CD4-positive, alpha-beta T cell (primary cell): ENCODE results near the gene UBAC2. TPM values are rescaled to one million over a fixed set of nuclear protein-coding genes. Genes with fewer than 3 reads are reported as not detected.

Source experiments
- ATAC-seq: fragments of 200-7000 bp; cut with Tn5 transposase; one replicate; pipeline ENCODE4 v1.10.0; 2022; ENCODE audit warnings: mild to moderate bottlenecking; ENCODE audit not compliant: poor library complexity
- CTCF ChIA-PET: fragments of 350-600 bp; sonication (Branson Sonifier 250); formaldehyde crosslinking; loops from one replicate; lab custom pipeline; 2021; ENCODE audit warnings: antibody characterized with exemption, inconsistent platforms; lab: Charles Lee
- POLR2A ChIA-PET: fragments of 350-600 bp; sonication (Branson Sonifier 250); formaldehyde crosslinking; loops from one replicate; lab custom pipeline; 2021; ENCODE audit warnings: antibody characterized with exemption, inconsistent platforms; lab: Charles Lee
- DNase-seq, 14 experiments: peaks; one replicate each; pipeline ENCODE4 v3.0.0-alpha.2; 2013 to 2020; ENCODE audit warnings: mixed read lengths in 2 of 14
- H3K27ac ChIP-seq, 2 donors: one replicate each; pipeline versions ENCODE4 v1.5.1 to v1.7.0; 2013; ENCODE audit warnings: low read length in 2 of 2, low read depth in 1 of 2, mild to moderate bottlenecking in 1 of 2
- H3K27me3 ChIP-seq, 2 experiments: 1 replicate in 1 of 2; 2 replicates in 1 of 2; pipeline versions ENCODE4 v1.6.1 to v1.7.0; 2013; ENCODE audit warnings: low read length in 2 of 2, control low read depth in 1 of 2, mild to moderate bottlenecking in 1 of 2, moderate library complexity in 1 of 2; ENCODE audit not compliant: insufficient read depth in 2 of 2, control insufficient read depth in 1 of 2
- H3K36me3 ChIP-seq: one replicate; pipeline ENCODE4 v1.6.1; 2013; ENCODE audit warnings: low read length, control low read depth; ENCODE audit not compliant: insufficient read depth
- H3K4me1 ChIP-seq: one replicate; pipeline ENCODE4 v1.6.1; 2013; ENCODE audit warnings: low read length, control low read depth; ENCODE audit not compliant: insufficient read depth
- H3K4me3 ChIP-seq: one replicate; pipeline ENCODE4 v1.5.1; 2013; ENCODE audit warnings: mild to moderate bottlenecking, low read length, moderate library complexity
- H3K9me3 ChIP-seq, 2 experiments: 1 replicate in 1 of 2; 2 replicates in 1 of 2; pipeline versions ENCODE4 v1.6.1 to v1.7.0; 2013; ENCODE audit warnings: low read length in 2 of 2, mild to moderate bottlenecking in 2 of 2, control low read depth in 1 of 2, moderate library complexity in 1 of 2; ENCODE audit not compliant: control insufficient read depth in 1 of 2, insufficient read depth in 1 of 2
- H3K27ac Mint-ChIP-seq: one replicate; pipeline ENCODE4 v1.8.0; 2020; ENCODE audit warnings: mixed read lengths
- H3K27me3 Mint-ChIP-seq: one replicate; pipeline ENCODE4 v1.8.0; 2021; ENCODE audit warnings: mixed read lengths
- H3K36me3 Mint-ChIP-seq: one replicate; pipeline ENCODE4 v1.8.0; 2021; ENCODE audit warnings: low read depth, mixed read lengths
- H3K4me1 Mint-ChIP-seq: one replicate; pipeline ENCODE4 v1.8.0; 2021; ENCODE audit warnings: low read depth, mixed read lengths
- H3K4me3 Mint-ChIP-seq: one replicate; pipeline ENCODE4 v1.8.0; 2020; ENCODE audit warnings: mild to moderate bottlenecking, mixed read lengths
- H3K9me3 Mint-ChIP-seq: one replicate; pipeline ENCODE4 v1.8.0; 2020; ENCODE audit warnings: mixed read lengths
- intact Hi-C, 2 experiments: fragments of 100-400 bp; cut with DNase I in 1 of 2; cut with micrococcal nuclease in 1 of 2; formaldehyde crosslinking; loops; one replicate each; pipeline versions ENCODE4 v1.15.1 to v1.9.0; 2023 to 2025; cut with DNase I, micrococcal nuclease
- total RNA-seq, 174 experiments: library from RNA in 2 of 174; stranded (reverse) in 2 of 174; gene quantifications; one replicate each; pipeline ENCODE4 v1.2.3 and lab custom pipeline; 2021 to 2026
- TF ChIP-seq, protein P1 (sequence below): fragments of 200-600 bp; IDR thresholded peaks from one replicate; pipeline ENCODE4 v1.8.0; 2022; ENCODE audit warnings: antibody characterized with exemption, mild to moderate bottlenecking

The UBAC2 gene
- total RNA-seq, 2 experiments from 2014 or later, result 59.8 to 67.4 TPM

DNA sequence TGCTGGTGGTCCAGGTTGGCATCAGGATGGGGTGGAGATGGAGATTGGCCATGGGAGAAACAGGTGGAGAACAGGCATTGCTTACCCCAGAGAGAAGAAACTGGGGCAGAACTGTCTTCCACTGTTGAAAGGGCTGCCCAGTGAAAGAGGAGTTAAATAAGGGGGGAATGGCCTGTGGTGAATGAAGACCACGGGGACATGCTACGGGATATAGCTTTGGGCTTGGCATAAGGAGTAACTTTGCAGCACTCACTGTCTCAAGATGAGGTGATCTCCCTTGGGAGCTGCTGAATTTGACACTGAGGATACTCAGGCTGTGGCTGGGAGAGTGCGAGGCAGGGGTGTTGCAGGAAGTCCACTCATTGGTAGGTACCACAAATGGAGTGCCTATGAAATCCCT, 68.2 kb downstream of the UBAC2 start:
- Mint-ChIP-seq H3K4me1 (peaks cover 76% of the 10 kb centered on the region), H3K27ac (peak overlapping the region; percentile 79), H3K9me3 (peaks cover 2% of the 10 kb centered on the region), H3K36me3 (peaks cover 46% of the 10 kb centered on the region), H3K27me3 (no peaks in the 10 kb centered on the region), H3K4me3 (peak overlapping the region; percentile 13)
- DNase-seq (no peak), ATAC-seq (no peak)
- Histone ChIP-seq H3K4me3 (no peak overlapping the region), H3K9me3 (peaks cover 4 to 5% of the 10 kb centered on the region in 2 experiments), H3K27me3 (no peaks in the 10 kb centered on the region), H3K4me1 (peaks cover 34% of the 10 kb centered on the region), H3K27ac (no peak overlapping the region), H3K36me3 (peaks cover 40% of the 10 kb centered on the region)
- intact Hi-C loops, result loop anchor here (1.0 to 10.0 kb wide), 5 partner anchors 115 to 336 kb away; partner anchors contain the start of genes CLYBL (in 1 of the 2) and TM9SF2 (in 1 of the 2)
- TF ChIP-seq, protein P1, sequence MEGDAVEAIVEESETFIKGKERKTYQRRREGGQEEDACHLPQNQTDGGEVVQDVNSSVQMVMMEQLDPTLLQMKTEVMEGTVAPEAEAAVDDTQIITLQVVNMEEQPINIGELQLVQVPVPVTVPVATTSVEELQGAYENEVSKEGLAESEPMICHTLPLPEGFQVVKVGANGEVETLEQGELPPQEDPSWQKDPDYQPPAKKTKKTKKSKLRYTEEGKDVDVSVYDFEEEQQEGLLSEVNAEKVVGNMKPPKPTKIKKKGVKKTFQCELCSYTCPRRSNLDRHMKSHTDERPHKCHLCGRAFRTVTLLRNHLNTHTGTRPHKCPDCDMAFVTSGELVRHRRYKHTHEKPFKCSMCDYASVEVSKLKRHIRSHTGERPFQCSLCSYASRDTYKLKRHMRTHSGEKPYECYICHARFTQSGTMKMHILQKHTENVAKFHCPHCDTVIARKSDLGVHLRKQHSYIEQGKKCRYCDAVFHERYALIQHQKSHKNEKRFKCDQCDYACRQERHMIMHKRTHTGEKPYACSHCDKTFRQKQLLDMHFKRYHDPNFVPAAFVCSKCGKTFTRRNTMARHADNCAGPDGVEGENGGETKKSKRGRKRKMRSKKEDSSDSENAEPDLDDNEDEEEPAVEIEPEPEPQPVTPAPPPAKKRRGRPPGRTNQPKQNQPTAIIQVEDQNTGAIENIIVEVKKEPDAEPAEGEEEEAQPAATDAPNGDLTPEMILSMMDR, result no peak
- POLR2A ChIA-PET, result interaction anchor here (0.8 to 5.5 kb wide), 15 partner anchors 17 to 166 kb away, joined by 3 to 55 read pairs (median 9); partner anchors contain the start of gene UBAC2
- CTCF ChIA-PET, result interaction anchor here (1.4 to 10.4 kb wide), 19 partner anchors 11 to 170 kb away, joined by 3 to 189 read pairs (median 9); partner anchors contain the start of genes GPR18, GPR183 and UBAC2

DNA sequence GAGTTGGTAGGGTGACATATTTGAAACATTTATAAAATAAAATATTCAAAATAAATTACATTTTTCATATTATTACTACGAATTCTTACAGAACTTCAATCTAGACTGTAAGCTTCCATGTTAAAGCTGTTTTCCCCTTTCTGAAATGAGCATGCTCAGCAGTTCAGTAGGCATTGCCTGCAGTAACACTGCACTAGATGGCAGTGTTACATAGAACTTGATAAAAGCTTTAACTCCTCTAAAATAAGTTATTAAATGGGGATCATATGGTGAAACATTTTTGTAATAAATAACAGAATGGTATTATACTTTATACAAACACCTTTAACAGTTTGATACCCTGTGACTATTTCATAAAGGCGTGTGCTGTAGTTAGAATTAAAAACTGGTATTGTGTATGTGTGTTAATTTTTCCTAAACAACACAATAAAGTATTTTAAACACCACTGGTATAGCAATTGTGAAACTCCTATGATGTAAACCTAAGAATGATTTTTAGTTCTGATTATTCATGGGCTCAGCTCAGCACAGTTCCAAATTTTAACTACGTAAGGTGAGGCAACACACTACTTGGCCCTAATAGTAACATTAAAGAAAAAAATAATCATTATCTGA, 69.1 kb downstream of the UBAC2 start:
- TF ChIP-seq, protein P1, result peak; percentile 94
- H3K4me1 ChIP-seq, result peaks cover 32% of the 10 kb centered on the region
- Mint-ChIP-seq H3K4me1 (peaks cover 78% of the 10 kb centered on the region), H3K36me3 (peaks cover 53% of the 10 kb centered on the region), H3K4me3 (no peak overlapping the region), H3K9me3 (peaks cover 2% of the 10 kb centered on the region), H3K27ac (peak overlapping the region; percentile 87), H3K27me3 (no peaks in the 10 kb centered on the region)
- peak in 5 of 14 experiments; percentile 32 to 86 (median 79) for DNase-seq
- peak; percentile 80 for ATAC-seq
- peaks cover 36% of the 10 kb centered on the region for H3K36me3 ChIP-seq
- ChIA-PET CTCF (interaction anchor here (0.6 to 10.4 kb wide), 52 partner anchors 9 to 234 kb away, joined by 3 to 189 read pairs (median 6); partner anchors contain the start of genes GPR18, GPR183 and UBAC2), POLR2A (interaction anchor here (0.5 to 5.5 kb wide), 27 partner anchors 10 to 166 kb away, joined by 3 to 55 read pairs (median 6); partner anchors contain the start of genes GPR18, GPR183 and UBAC2)
- no peak overlapping the region for H3K4me3 ChIP-seq
- H3K27ac ChIP-seq, result no peak overlapping the region
- intact Hi-C loops, result loop anchor here (1.0 to 10.0 kb wide), 9 partner anchors 27 to 335 kb away; partner anchors contain the start of genes CLYBL (in 1 of the 2), GPR183 (in 1 of the 2) and TM9SF2 (in 1 of the 2)
- peaks cover 4 to 5% of the 10 kb centered on the region in 2 experiments for H3K9me3 ChIP-seq
- no peaks in the 10 kb centered on the region for H3K27me3 ChIP-seq

DNA sequence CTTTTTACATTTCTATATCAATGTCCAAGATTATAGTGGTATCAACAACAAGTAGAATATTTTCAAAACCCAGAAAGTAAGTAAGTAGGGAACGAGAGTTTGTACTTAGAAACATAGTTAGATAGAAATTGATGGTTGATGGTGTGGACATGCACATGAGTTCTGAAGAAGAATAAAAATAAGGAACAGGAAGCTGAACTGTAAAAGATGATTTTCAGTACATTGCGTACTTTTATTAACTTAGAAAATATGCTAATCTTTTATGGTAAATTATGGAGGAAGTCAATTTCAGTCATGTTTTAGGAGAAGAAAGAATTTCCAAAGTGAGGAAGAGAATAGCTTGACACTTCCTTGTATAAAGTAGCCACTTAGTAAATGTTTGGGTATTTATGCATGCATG, 69.9 kb downstream of the UBAC2 start:
- Mint-ChIP-seq H3K36me3 (peaks cover 58% of the 10 kb centered on the region), H3K4me3 (no peak overlapping the region), H3K27me3 (no peaks in the 10 kb centered on the region), H3K4me1 (peaks cover 78% of the 10 kb centered on the region), H3K27ac (peak overlapping the region; percentile 87), H3K9me3 (peaks cover 2% of the 10 kb centered on the region)
- Histone ChIP-seq H3K4me3 (no peak overlapping the region), H3K4me1 (peaks cover 33% of the 10 kb centered on the region), H3K36me3 (peaks cover 31% of the 10 kb centered on the region), H3K9me3 (peaks cover 4 to 5% of the 10 kb centered on the region in 2 experiments), H3K27me3 (no peaks in the 10 kb centered on the region), H3K27ac (peak overlapping the region in 1 of 2 donors; percentile 9)
- CTCF ChIA-PET, result interaction anchor here (0.8 to 10.4 kb wide), 30 partner anchors 12 to 184 kb away, joined by 3 to 189 read pairs (median 8); partner anchors contain the start of genes GPR183 and UBAC2
- TF ChIP-seq, protein P1, result no peak
- intact Hi-C loops, result loop anchor here (2.0 to 5.0 kb wide), 4 partner anchors 26 to 227 kb away; partner anchors contain the start of gene GPR183 (in 1 of the 2)
- peak in 1 of 14 experiments; percentile 9 for DNase-seq
- POLR2A ChIA-PET, result interaction anchor here (1.2 to 5.5 kb wide), 18 partner anchors 10 to 165 kb away, joined by 3 to 55 read pairs (median 10); partner anchors contain the start of genes GPR183 and UBAC2
- no peak for ATAC-seq
